Stimulated activated CD4-positive, alpha-beta T cell treated with anti-CD3 and anti-CD28 coated beads, Interleukin-4, amount 100 ng/mL, for 4 hours (primary cell): ENCODE results near the gene NFIC.
"Not testable (repeated sequence)": the region's sequence is repeated elsewhere in the genome, so short reads cannot be mapped to it uniquely, and the experiment has no call there.

Experiments used
- DNase-seq, 2 experiments: peaks; one replicate each; pipeline ENCODE4 v3.0.0-alpha.2; 2020

The NFIC gene

GRCh38 chr19:3375221-3376090 is 9.1 kb downstream of the NFIC start:
- no peak for DNase-seq

GRCh38 chr19:3376091-3376455 is 9.7 kb downstream of the NFIC start:
- DNase-seq, result not testable (repeated sequence)

GRCh38 chr19:3378352-3379150 is 12.2 kb downstream of the NFIC start:
- no peak for DNase-seq

- DNase-seq, result no peak
Measured at GRCh38 chr19:3380829-3381228, 14.4 kb downstream of the NFIC start.

GRCh38 chr19:3381701-3382372 is 15.5 kb downstream of the NFIC start:
- no peak for DNase-seq

GRCh38 chr19:3382460-3383100 is 16.2 kb downstream of the NFIC start:
- DNase-seq, result no peak

- DNase-seq, result no peak
Measured at GRCh38 chr19:3383121-3383722, 16.8 kb downstream of the NFIC start.

- no peak for DNase-seq
Measured at GRCh38 chr19:3386447-3387234, 20.3 kb downstream of the NFIC start.

GRCh38 chr19:3387645-3388589 is 21.5 kb downstream of the NFIC start:
- DNase-seq, result no peak

- no peak for DNase-seq
Measured at GRCh38 chr19:3389446-3389778, 23.0 kb downstream of the NFIC start.

GRCh38 chr19:3389876-3390371 is 23.5 kb downstream of the NFIC start:
- DNase-seq, result no peak

GRCh38 chr19:3391911-3392310 is 25.5 kb downstream of the NFIC start:
- DNase-seq, result not testable (repeated sequence)

GRCh38 chr19:3392480-3392879 is 26.1 kb downstream of the NFIC start:
- DNase-seq, result no peak

- no peak for DNase-seq
Measured at GRCh38 chr19:3396881-3397265, 30.5 kb downstream of the NFIC start.

- no peak for DNase-seq
Measured at GRCh38 chr19:3397266-3398022, 31.1 kb downstream of the NFIC start.

GRCh38 chr19:3398114-3398899 is 31.9 kb downstream of the NFIC start:
- no peak for DNase-seq

GRCh38 chr19:3398900-3399278 is 32.5 kb downstream of the NFIC start:
- no peak for DNase-seq

- DNase-seq, result not testable (repeated sequence)
Measured at GRCh38 chr19:3399311-3399710, 32.9 kb downstream of the NFIC start.
